ENCODE data around the gene PDE6B.

DNA sequence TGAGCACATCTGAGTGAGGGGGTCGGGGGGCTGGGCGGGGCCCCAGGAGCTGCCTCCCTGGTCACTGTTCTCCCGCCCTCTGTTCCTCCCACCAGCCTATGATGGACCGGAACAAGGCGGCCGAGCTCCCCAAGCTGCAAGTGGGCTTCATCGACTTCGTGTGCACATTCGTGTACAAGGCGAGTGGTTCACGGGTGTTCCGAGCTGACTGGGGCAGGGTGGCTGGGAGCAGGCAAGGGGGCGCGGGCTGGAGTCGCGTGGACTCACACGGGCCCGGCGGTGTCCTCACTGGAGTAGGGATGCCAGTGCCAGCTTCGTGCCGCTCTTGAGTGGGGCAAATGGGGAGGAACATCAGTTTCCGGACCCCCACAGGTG lies 41.0 kb downstream of the PDE6B start:
- TF ChIP-seq, protein P1, sequence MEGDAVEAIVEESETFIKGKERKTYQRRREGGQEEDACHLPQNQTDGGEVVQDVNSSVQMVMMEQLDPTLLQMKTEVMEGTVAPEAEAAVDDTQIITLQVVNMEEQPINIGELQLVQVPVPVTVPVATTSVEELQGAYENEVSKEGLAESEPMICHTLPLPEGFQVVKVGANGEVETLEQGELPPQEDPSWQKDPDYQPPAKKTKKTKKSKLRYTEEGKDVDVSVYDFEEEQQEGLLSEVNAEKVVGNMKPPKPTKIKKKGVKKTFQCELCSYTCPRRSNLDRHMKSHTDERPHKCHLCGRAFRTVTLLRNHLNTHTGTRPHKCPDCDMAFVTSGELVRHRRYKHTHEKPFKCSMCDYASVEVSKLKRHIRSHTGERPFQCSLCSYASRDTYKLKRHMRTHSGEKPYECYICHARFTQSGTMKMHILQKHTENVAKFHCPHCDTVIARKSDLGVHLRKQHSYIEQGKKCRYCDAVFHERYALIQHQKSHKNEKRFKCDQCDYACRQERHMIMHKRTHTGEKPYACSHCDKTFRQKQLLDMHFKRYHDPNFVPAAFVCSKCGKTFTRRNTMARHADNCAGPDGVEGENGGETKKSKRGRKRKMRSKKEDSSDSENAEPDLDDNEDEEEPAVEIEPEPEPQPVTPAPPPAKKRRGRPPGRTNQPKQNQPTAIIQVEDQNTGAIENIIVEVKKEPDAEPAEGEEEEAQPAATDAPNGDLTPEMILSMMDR (conservative IDR thresholded peaks at IDR 0.05; ENCODE audit: low read depth, low read length), result no peak
- no peak for TF ChIP-seq EZH2phosphoT487 (IDR thresholded peaks at IDR 0.05; ENCODE audit: borderline replicate concordance, low read length)

Measured in PC-3 (cell line).